ENCODE data around the gene IL1RL1.

IL1RL1 gene

GRCh38 chr2:102359527-102359926 lies 48.2 kb downstream of the IL1RL1 start:
- no peak overlapping the region for H3K27ac ChIP-seq (ENCODE audit: low read depth, low read length)
- H3K4me1 ChIP-seq (ENCODE audit: insufficient read depth, low read length), result no peaks in the 10 kb centered on the region
- H3K9ac ChIP-seq (ENCODE audit: low read length), result no peak overlapping the region
- H3K36me3 ChIP-seq (ENCODE audit: insufficient read depth, low read length), result no peaks in the 10 kb centered on the region
- H3K9me3 ChIP-seq (ENCODE audit: low read length), result no peaks in the 10 kb centered on the region
- H3K27me3 ChIP-seq (ENCODE audit: control insufficient read depth in 1 of 2, insufficient read depth in 2 of 2, low read length in 2 of 2), result no peaks in the 10 kb centered on the region
- no peak overlapping the region for H3K4me3 ChIP-seq (ENCODE audit: low read depth in 1 of 2, low read length in 2 of 2)

GRCh38 chr2:102361632-102362241 lies 50.4 kb downstream of the IL1RL1 start:
- no peaks in the 10 kb centered on the region for H3K4me1 ChIP-seq (ENCODE audit: insufficient read depth, low read length)
- no peaks in the 10 kb centered on the region for H3K27me3 ChIP-seq (ENCODE audit: control insufficient read depth in 1 of 2, insufficient read depth in 2 of 2, low read length in 2 of 2)
- no peak overlapping the region for H3K4me3 ChIP-seq (ENCODE audit: low read depth in 1 of 2, low read length in 2 of 2)
- H3K27ac ChIP-seq (ENCODE audit: low read depth, low read length), result no peak overlapping the region
- no peak overlapping the region for H3K9ac ChIP-seq (ENCODE audit: low read length)
- no peaks in the 10 kb centered on the region for H3K36me3 ChIP-seq (ENCODE audit: insufficient read depth, low read length)
- H3K9me3 ChIP-seq (ENCODE audit: low read length), result peaks cover 6% of the 10 kb centered on the region

GRCh38 chr2:102365763-102366162 lies 54.4 kb downstream of the IL1RL1 start:
- peaks cover 6% of the 10 kb centered on the region for H3K9me3 ChIP-seq (ENCODE audit: low read length)
- H3K4me3 ChIP-seq (ENCODE audit: low read depth in 1 of 2, low read length in 2 of 2), result no peak overlapping the region
- no peaks in the 10 kb centered on the region for H3K4me1 ChIP-seq (ENCODE audit: insufficient read depth, low read length)
- H3K27me3 ChIP-seq (ENCODE audit: control insufficient read depth in 1 of 2, insufficient read depth in 2 of 2, low read length in 2 of 2), result no peaks in the 10 kb centered on the region
- H3K27ac ChIP-seq (ENCODE audit: low read depth, low read length), result no peak overlapping the region
- no peaks in the 10 kb centered on the region for H3K36me3 ChIP-seq (ENCODE audit: insufficient read depth, low read length)
- no peak overlapping the region for H3K9ac ChIP-seq (ENCODE audit: low read length)

- Histone ChIP-seq H3K4me1 (ENCODE audit: insufficient read depth, low read length) (no peaks in the 10 kb centered on the region), H3K9ac (ENCODE audit: low read length) (no peak overlapping the region), H3K4me3 (ENCODE audit: low read depth in 1 of 2, low read length in 2 of 2) (no peak overlapping the region), H3K27ac (ENCODE audit: low read depth, low read length) (no peak overlapping the region), H3K9me3 (ENCODE audit: low read length) (peaks cover 6% of the 10 kb centered on the region), H3K36me3 (ENCODE audit: insufficient read depth, low read length) (no peaks in the 10 kb centered on the region), H3K27me3 (ENCODE audit: control insufficient read depth in 1 of 2, insufficient read depth in 2 of 2, low read length in 2 of 2) (no peaks in the 10 kb centered on the region)
Measured at GRCh38 chr2:102366406-102367112, 55.2 kb downstream of the IL1RL1 start.

DNA sequence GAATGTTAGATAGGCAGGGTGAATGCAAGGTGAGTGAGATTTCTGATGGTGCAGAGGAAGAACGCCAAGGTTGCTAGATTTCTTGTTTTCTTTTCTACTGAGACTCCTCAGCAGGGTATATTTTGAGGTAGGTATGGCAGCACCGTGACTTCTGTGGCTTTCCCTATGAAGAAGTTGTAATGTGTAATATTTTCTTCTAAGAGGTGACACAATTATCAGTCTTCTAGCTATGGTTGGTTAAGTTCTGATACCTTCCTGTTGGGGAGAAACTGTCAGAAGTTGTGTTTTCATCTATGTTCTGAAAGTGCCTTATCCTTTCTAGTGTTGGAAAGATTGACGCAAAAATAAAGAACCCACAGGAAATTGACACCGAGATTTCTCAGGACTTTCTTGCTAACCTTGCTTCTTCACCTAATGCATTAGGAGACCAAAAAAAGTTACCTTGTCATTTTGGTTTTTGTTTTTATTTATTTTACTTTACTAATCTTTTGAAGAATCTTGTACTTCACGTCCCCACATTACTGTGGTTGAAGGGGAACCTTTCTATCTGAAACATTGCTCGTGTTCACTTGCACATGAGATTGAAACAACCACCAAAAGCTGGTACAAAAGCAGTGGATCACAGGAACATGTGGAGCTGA lies 56.1 kb downstream of the IL1RL1 start:
- Histone ChIP-seq H3K27me3 (ENCODE audit: control insufficient read depth in 1 of 2, insufficient read depth in 2 of 2, low read length in 2 of 2) (no peaks in the 10 kb centered on the region), H3K9me3 (ENCODE audit: low read length) (peaks cover 6% of the 10 kb centered on the region), H3K4me3 (ENCODE audit: low read depth in 1 of 2, low read length in 2 of 2) (no peak overlapping the region), H3K36me3 (ENCODE audit: insufficient read depth, low read length) (no peaks in the 10 kb centered on the region), H3K27ac (ENCODE audit: low read depth, low read length) (no peak overlapping the region), H3K9ac (ENCODE audit: low read length) (no peak overlapping the region), H3K4me1 (ENCODE audit: insufficient read depth, low read length) (no peaks in the 10 kb centered on the region)

DNA sequence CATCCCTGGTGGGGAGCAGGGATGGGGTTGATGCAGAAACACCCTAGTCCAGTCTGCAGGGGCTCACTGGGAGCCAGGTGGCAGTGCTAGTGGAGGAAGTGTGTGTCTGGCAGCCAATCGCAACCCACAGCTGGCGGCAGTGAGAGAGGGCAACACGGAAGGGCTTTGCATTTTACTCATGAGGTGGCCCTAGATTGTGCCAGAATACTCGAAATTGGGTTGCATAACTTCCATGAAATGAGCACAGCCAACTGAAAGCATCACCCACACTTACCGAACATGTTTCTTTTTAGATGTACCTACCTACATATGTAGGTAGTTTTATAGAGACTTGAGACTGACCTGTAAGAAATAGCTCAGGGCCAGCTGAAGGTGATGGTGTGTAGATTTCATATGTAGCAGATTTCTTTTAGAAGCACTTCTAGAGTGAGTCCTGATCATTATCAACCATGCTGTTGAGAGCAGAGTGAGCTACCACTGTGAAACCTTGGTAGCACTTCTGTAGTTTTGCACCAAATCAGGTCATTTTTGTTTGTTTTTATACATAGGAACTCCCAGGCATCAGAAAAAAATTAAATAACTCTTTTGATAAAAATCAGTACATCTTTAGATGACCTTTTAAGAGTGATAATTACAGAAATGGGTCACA lies 57.2 kb downstream of the IL1RL1 start:
- Histone ChIP-seq H3K9me3 (ENCODE audit: low read length) (peaks cover 6% of the 10 kb centered on the region), H3K4me1 (ENCODE audit: insufficient read depth, low read length) (no peaks in the 10 kb centered on the region), H3K27ac (ENCODE audit: low read depth, low read length) (no peak overlapping the region), H3K27me3 (ENCODE audit: control insufficient read depth in 1 of 2, insufficient read depth in 2 of 2, low read length in 2 of 2) (no peaks in the 10 kb centered on the region), H3K9ac (ENCODE audit: low read length) (no peak overlapping the region), H3K36me3 (ENCODE audit: insufficient read depth, low read length) (no peaks in the 10 kb centered on the region), H3K4me3 (ENCODE audit: low read depth in 1 of 2, low read length in 2 of 2) (no peak overlapping the region)

DNA sequence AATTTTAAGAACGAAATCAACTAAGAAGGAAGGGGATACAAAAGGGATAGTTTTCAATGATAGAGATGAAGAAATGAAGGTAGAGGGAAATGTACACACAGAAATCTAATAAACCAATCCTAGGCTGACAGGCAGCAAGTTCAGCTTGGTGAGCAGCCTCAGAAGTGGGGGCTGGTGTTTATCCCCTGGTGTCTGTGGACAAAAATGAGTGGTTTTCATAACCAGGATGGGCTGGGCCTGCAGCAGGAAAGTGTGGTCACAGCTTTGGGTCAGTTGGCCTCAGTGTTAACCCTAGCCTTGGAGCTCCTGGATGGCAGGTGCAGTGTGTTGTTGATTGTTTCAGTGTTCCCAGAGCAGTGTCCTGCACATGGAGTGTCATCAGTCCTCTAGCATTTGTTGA lies 58.5 kb downstream of the IL1RL1 start:
- Histone ChIP-seq H3K9ac (ENCODE audit: low read length) (no peak overlapping the region), H3K27me3 (ENCODE audit: control insufficient read depth in 1 of 2, insufficient read depth in 2 of 2, low read length in 2 of 2) (no peaks in the 10 kb centered on the region), H3K36me3 (ENCODE audit: insufficient read depth, low read length) (no peaks in the 10 kb centered on the region), H3K9me3 (ENCODE audit: low read length) (peaks cover 6% of the 10 kb centered on the region), H3K4me3 (ENCODE audit: low read depth in 1 of 2, low read length in 2 of 2) (no peak overlapping the region), H3K27ac (ENCODE audit: low read depth, low read length) (no peak overlapping the region), H3K4me1 (ENCODE audit: insufficient read depth, low read length) (no peaks in the 10 kb centered on the region)

GRCh38 chr2:102376052-102376591 lies 64.8 kb downstream of the IL1RL1 start:
- H3K27ac ChIP-seq (ENCODE audit: low read depth, low read length), result no peak overlapping the region

GRCh38 chr2:102383722-102384121 lies 72.4 kb downstream of the IL1RL1 start:
- H3K36me3 ChIP-seq (ENCODE audit: insufficient read depth, low read length), result no peaks in the 10 kb centered on the region
- no peaks in the 10 kb centered on the region for H3K9me3 ChIP-seq (ENCODE audit: low read length)
- H3K4me3 ChIP-seq (ENCODE audit: low read depth in 1 of 2, low read length in 2 of 2), result no peak overlapping the region
- H3K4me1 ChIP-seq (ENCODE audit: insufficient read depth, low read length), result no peaks in the 10 kb centered on the region
- H3K27ac ChIP-seq (ENCODE audit: low read depth, low read length), result no peak overlapping the region
- H3K9ac ChIP-seq (ENCODE audit: low read length), result no peak overlapping the region
- H3K27me3 ChIP-seq (ENCODE audit: control insufficient read depth in 1 of 2, insufficient read depth in 2 of 2, low read length in 2 of 2), result no peaks in the 10 kb centered on the region

More at GRCh38 chr2:102376052-102376591, 64.8 kb downstream of the IL1RL1 start:
- H3K9me3 ChIP-seq (ENCODE audit: low read length), result no peaks in the 10 kb centered on the region
- no peaks in the 10 kb centered on the region for H3K36me3 ChIP-seq (ENCODE audit: insufficient read depth, low read length)
- H3K4me1 ChIP-seq (ENCODE audit: insufficient read depth, low read length), result no peaks in the 10 kb centered on the region
- no peak overlapping the region for H3K4me3 ChIP-seq (ENCODE audit: low read depth in 1 of 2, low read length in 2 of 2)
- H3K27me3 ChIP-seq (ENCODE audit: control insufficient read depth in 1 of 2, insufficient read depth in 2 of 2, low read length in 2 of 2), result no peaks in the 10 kb centered on the region
- H3K9ac ChIP-seq (ENCODE audit: low read length), result no peak overlapping the region

DNA sequence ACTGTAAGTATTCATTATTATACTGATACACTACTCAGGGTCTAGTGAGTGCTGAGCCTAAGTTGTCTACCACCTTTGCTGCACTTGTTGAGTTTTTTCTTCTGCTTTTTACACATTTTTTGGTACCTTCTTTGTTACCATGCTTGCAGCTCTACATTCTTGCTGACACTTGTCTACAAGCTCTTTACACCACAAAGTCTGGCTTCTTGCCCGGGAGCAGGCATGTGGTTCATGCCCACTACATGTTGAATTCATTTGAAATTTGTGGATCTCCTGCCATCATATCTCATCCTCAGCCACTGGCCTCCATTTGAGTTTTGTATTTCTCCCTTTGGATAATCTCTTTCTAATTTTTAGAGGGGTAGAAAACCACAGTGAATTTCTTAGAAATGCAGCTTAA lies 74.2 kb downstream of the IL1RL1 start:
- Histone ChIP-seq H3K9ac (ENCODE audit: low read length) (no peak overlapping the region), H3K4me3 (ENCODE audit: low read depth in 1 of 2, low read length in 2 of 2) (no peak overlapping the region), H3K36me3 (ENCODE audit: insufficient read depth, low read length) (no peaks in the 10 kb centered on the region), H3K9me3 (ENCODE audit: low read length) (no peaks in the 10 kb centered on the region), H3K27me3 (ENCODE audit: control insufficient read depth in 1 of 2, insufficient read depth in 2 of 2, low read length in 2 of 2) (no peaks in the 10 kb centered on the region), H3K4me1 (ENCODE audit: insufficient read depth, low read length) (no peaks in the 10 kb centered on the region), H3K27ac (ENCODE audit: low read depth, low read length) (no peak overlapping the region)

GRCh38 chr2:102386004-102386403 lies 74.6 kb downstream of the IL1RL1 start:
- Histone ChIP-seq H3K36me3 (ENCODE audit: insufficient read depth, low read length) (no peaks in the 10 kb centered on the region), H3K9me3 (ENCODE audit: low read length) (no peaks in the 10 kb centered on the region), H3K27me3 (ENCODE audit: control insufficient read depth in 1 of 2, insufficient read depth in 2 of 2, low read length in 2 of 2) (no peaks in the 10 kb centered on the region), H3K9ac (ENCODE audit: low read length) (no peak overlapping the region), H3K4me3 (ENCODE audit: low read depth in 1 of 2, low read length in 2 of 2) (no peak overlapping the region), H3K27ac (ENCODE audit: low read depth, low read length) (no peak overlapping the region), H3K4me1 (ENCODE audit: insufficient read depth, low read length) (no peaks in the 10 kb centered on the region)

Data from muscle layer of colon (tissue), 2 donors.